SK-N-SH treated with all-trans-retinoic acid at 6 μM for 48 hours (cell line): ENCODE measurements around the gene COL4A2.

ENCODE experiments used
- ATAC-seq: fragments of 200-7000 bp; cut with Tn5 transposase; 3 replicates; pipeline ENCODE4 v1.9.1; 2020; ENCODE audit warnings: mild to moderate bottlenecking, moderate library complexity
- ARNTL ChIP-seq: fragments of 450-650 bp; formaldehyde crosslinking; IDR thresholded peaks from 2 replicates; pipeline ENCODE4 v1.5.0; 2020; ENCODE audit warnings: low read depth, mild to moderate bottlenecking, moderate library complexity, borderline replicate concordance
- CSDC2 ChIP-seq: fragments of 250-450 bp; sonication (Bioruptor Pico); IDR thresholded peaks from 2 replicates; pipeline ENCODE4 v1.5.0; 2020; ENCODE audit warnings: mild to moderate bottlenecking, moderate library complexity
- CSRNP3 ChIP-seq: fragments of 250-450 bp; sonication (Bioruptor Pico); IDR thresholded peaks from 2 replicates; pipeline ENCODE4 v1.5.1; 2021; ENCODE audit warnings: mild to moderate bottlenecking, moderate library complexity
- ESRRG ChIP-seq: fragments of 250-450 bp; sonication (Bioruptor Pico); IDR thresholded peaks from 2 replicates; pipeline ENCODE4 v1.6.1; 2021; ENCODE audit warnings: mild to moderate bottlenecking
- GLIS3 ChIP-seq: fragments of 250-450 bp; sonication (Bioruptor Pico); IDR thresholded peaks from 2 replicates; pipeline ENCODE4 v1.5.0; 2020; ENCODE audit warnings: mild to moderate bottlenecking, moderate library complexity
- ISL1 ChIP-seq: fragments of 250-450 bp; sonication (Bioruptor Pico); IDR thresholded peaks from 2 replicates; pipeline ENCODE4 v2.1.2; 2022; ENCODE audit warnings: mild to moderate bottlenecking, moderate library complexity
- OSR1 ChIP-seq: fragments of 250-450 bp; sonication (Bioruptor Pico); IDR thresholded peaks from 2 replicates; pipeline ENCODE4 v1.8.0; 2022; ENCODE audit warnings: moderate library complexity, mild to moderate bottlenecking, inconsistent platforms
- PATZ1 ChIP-seq: fragments of 250-450 bp; sonication (Bioruptor Pico); IDR thresholded peaks from 2 replicates; pipeline ENCODE4 v1.8.0; 2020; ENCODE audit warnings: mild to moderate bottlenecking, moderate library complexity, borderline replicate concordance
- PPARA ChIP-seq: fragments of 250-450 bp; sonication (Bioruptor Pico); IDR thresholded peaks from 2 replicates; pipeline ENCODE4 v1.5.0; 2020; ENCODE audit warnings: mild to moderate bottlenecking, borderline replicate concordance
- SNAI2 ChIP-seq: fragments of 250-450 bp; sonication (Bioruptor Pico); IDR thresholded peaks from 2 replicates; pipeline ENCODE4 v1.5.0; 2020; ENCODE audit warnings: mild to moderate bottlenecking, moderate library complexity
- TCF4 ChIP-seq: fragments of 250-450 bp; sonication (Bioruptor Pico); IDR thresholded peaks from 2 replicates; pipeline ENCODE4 v1.8.0; 2021; ENCODE audit warnings: mild to moderate bottlenecking, moderate library complexity, borderline replicate concordance
- TOX ChIP-seq: fragments of 250-450 bp; sonication (Bioruptor Pico); IDR thresholded peaks from 2 replicates; pipeline ENCODE4 v1.8.0; 2021; ENCODE audit warnings: mild to moderate bottlenecking, moderate library complexity, borderline replicate concordance
- ZC3H10 ChIP-seq: fragments of 250-450 bp; sonication (Bioruptor Pico); IDR thresholded peaks from 2 replicates; pipeline ENCODE4 v1.5.1; 2021; ENCODE audit warnings: mild to moderate bottlenecking, moderate library complexity
- ZFP3 ChIP-seq: fragments of 250-450 bp; sonication (Bioruptor Pico); IDR thresholded peaks from 2 replicates; pipeline ENCODE4 v1.5.0; 2020; ENCODE audit warnings: mild to moderate bottlenecking, moderate library complexity
- ZFP30 ChIP-seq: fragments of 450-650 bp; formaldehyde crosslinking; IDR thresholded peaks from 2 replicates; pipeline ENCODE4 v1.5.0; 2022; ENCODE audit warnings: mild to moderate bottlenecking, moderate library complexity
- ZNF565 ChIP-seq: fragments of 450-650 bp; formaldehyde crosslinking; conservative IDR thresholded peaks from 2 replicates; pipeline ENCODE4 v1.5.0; 2020; ENCODE audit warnings: low read depth, mild to moderate bottlenecking, moderate library complexity
- ZNF70 ChIP-seq: fragments of 450-650 bp; formaldehyde crosslinking; IDR thresholded peaks from 2 replicates; pipeline ENCODE4 v1.5.0; 2020; ENCODE audit warnings: mild to moderate bottlenecking, moderate library complexity
- ZNF8 ChIP-seq: fragments of 450-650 bp; formaldehyde crosslinking; IDR thresholded peaks from 2 replicates; pipeline ENCODE4 v1.5.0; 2020; ENCODE audit warnings: mild to moderate bottlenecking, moderate library complexity
- TF ChIP-seq, protein P1 (sequence below): fragments of 250-450 bp; sonication (Bioruptor Pico); IDR thresholded peaks from 2 replicates; pipeline ENCODE4 v1.5.0; 2020; ENCODE audit warnings: mild to moderate bottlenecking, moderate library complexity
- TF ChIP-seq, protein P2 (sequence below): fragments of 250-450 bp; sonication (Bioruptor Pico); IDR thresholded peaks from 2 replicates; pipeline ENCODE4 v1.8.0; 2021; ENCODE audit warnings: low read depth, mild to moderate bottlenecking, moderate library complexity, borderline replicate concordance
- TF ChIP-seq, protein P3 (sequence below): fragments of 250-450 bp; sonication (Bioruptor Pico); IDR thresholded peaks from 2 replicates; pipeline ENCODE4 v1.5.1; 2020; ENCODE audit warnings: low read depth, mild to moderate bottlenecking, moderate library complexity

COL4A2 gene

DNA sequence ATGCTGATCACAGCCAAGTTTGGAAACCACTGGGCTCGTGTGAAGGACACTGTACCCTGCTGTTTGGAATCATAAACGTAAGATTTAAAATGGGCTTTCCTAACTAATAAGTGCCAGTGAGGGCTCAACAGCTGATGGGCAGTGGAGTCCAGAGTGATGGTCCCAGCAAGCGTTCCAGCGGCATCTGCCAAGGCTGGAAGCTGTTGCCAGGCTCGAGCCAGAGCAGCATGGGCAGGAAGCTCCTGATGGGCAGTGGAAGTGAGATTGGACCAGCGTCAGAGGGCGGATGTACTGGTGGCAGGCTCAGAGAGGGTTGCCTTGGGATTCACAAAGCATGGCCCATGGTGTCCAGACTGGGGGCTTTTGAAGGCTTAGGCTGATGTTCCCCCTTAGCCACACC is 30.2 kb downstream of the COL4A2 start:
- TF ChIP-seq TCF4 (CRISPR knock-in tag) (no peak), ZNF565 (no peak), ZC3H10 (CRISPR knock-in tag) (no peak), ZNF70 (no peak), ZNF8 (CRISPR knock-in tag) (no peak), ZFP30 (CRISPR knock-in tag) (no peak)
- TF ChIP-seq, protein P1, sequence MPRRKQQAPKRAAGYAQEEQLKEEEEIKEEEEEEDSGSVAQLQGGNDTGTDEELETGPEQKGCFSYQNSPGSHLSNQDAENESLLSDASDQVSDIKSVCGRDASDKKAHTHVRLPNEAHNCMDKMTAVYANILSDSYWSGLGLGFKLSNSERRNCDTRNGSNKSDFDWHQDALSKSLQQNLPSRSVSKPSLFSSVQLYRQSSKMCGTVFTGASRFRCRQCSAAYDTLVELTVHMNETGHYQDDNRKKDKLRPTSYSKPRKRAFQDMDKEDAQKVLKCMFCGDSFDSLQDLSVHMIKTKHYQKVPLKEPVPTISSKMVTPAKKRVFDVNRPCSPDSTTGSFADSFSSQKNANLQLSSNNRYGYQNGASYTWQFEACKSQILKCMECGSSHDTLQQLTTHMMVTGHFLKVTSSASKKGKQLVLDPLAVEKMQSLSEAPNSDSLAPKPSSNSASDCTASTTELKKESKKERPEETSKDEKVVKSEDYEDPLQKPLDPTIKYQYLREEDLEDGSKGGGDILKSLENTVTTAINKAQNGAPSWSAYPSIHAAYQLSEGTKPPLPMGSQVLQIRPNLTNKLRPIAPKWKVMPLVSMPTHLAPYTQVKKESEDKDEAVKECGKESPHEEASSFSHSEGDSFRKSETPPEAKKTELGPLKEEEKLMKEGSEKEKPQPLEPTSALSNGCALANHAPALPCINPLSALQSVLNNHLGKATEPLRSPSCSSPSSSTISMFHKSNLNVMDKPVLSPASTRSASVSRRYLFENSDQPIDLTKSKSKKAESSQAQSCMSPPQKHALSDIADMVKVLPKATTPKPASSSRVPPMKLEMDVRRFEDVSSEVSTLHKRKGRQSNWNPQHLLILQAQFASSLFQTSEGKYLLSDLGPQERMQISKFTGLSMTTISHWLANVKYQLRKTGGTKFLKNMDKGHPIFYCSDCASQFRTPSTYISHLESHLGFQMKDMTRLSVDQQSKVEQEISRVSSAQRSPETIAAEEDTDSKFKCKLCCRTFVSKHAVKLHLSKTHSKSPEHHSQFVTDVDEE (CRISPR knock-in tag): no peak
- no peak for ATAC-seq

DNA sequence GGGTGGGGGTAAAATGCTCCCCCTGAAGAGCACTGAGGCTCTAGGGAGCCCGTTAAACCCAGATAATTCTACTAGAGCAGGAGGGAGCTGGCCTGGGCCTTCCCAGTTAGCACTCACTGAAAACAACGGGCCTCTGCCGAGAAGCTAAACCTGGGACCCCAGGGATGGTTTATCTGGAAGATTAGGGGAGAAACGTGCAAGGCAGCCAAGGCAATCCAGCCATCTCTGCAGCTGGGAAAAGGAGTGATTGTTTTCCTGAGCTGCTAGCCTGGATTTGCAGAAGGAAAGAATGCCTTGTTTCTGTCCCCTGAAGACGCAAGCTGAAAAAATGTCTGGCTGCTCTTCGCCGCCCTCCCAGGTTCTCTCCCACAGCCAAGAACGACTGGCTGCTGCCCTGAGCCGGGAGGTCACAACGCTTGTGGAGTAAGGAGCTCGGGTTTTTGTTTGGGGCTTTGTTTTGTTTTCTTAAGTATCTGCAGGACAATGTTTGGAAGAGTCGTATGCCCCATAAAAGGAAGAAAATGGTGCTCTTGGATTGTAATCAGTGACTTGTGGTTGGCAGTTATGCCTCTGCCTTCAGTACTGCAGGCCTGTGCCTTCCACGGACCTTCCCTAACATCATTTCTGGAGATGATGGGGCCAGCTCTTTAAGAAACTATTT is 31.5 kb downstream of the COL4A2 start:
- TF ChIP-seq ZFP30 (CRISPR knock-in tag): no peak
- no peak for TF ChIP-seq TOX (CRISPR knock-in tag)
- no peak for TF ChIP-seq ZNF8 (CRISPR knock-in tag)
- TF ChIP-seq PATZ1: no peak
- TF ChIP-seq ISL1: no peak
- TF ChIP-seq ZNF70: no peak
- TF ChIP-seq CSDC2 (CRISPR knock-in tag): no peak
- no peak for TF ChIP-seq SNAI2 (CRISPR knock-in tag)
- no peak for TF ChIP-seq PPARA
- TF ChIP-seq GLIS3 (CRISPR knock-in tag): no peak
- no peak for TF ChIP-seq ZNF565
- TF ChIP-seq OSR1 (CRISPR knock-in tag): no peak
- TF ChIP-seq ZFP3 (CRISPR knock-in tag): no peak
- no peak for TF ChIP-seq CSRNP3
- TF ChIP-seq ARNTL (CRISPR knock-in tag): no peak
- no peak for ATAC-seq

DNA sequence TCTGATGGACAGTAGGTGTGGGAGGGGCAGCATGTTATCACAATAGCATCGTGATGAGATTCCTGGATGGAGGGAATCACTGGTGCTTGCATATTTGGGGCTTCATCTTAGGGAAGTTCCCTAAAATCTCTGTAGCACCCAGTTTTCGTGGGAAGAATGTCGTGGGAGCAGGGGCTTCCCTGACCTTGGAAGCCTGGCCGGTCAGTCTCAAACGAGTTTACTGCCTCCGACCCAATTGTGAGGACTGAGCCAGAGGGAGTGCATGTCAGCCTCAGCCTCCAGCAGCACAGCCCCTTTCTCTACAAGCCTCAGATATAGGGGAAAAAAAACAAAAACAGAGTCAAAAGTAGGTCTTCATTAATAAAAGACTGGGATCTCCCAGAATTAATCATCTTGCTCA is 32.2 kb downstream of the COL4A2 start:
- no peak for TF ChIP-seq CSDC2 (CRISPR knock-in tag)
- no peak for TF ChIP-seq GLIS3 (CRISPR knock-in tag)
- TF ChIP-seq OSR1 (CRISPR knock-in tag): no peak
- TF ChIP-seq, protein P2, sequence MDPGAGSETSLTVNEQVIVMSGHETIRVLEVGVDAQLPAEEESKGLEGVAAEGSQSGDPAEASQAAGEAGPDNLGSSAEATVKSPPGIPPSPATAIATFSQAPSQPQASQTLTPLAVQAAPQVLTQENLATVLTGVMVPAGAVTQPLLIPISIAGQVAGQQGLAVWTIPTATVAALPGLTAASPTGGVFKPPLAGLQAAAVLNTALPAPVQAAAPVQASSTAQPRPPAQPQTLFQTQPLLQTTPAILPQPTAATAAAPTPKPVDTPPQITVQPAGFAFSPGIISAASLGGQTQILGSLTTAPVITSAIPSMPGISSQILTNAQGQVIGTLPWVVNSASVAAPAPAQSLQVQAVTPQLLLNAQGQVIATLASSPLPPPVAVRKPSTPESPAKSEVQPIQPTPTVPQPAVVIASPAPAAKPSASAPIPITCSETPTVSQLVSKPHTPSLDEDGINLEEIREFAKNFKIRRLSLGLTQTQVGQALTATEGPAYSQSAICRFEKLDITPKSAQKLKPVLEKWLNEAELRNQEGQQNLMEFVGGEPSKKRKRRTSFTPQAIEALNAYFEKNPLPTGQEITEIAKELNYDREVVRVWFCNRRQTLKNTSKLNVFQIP: no peak
- TF ChIP-seq, protein P3, sequence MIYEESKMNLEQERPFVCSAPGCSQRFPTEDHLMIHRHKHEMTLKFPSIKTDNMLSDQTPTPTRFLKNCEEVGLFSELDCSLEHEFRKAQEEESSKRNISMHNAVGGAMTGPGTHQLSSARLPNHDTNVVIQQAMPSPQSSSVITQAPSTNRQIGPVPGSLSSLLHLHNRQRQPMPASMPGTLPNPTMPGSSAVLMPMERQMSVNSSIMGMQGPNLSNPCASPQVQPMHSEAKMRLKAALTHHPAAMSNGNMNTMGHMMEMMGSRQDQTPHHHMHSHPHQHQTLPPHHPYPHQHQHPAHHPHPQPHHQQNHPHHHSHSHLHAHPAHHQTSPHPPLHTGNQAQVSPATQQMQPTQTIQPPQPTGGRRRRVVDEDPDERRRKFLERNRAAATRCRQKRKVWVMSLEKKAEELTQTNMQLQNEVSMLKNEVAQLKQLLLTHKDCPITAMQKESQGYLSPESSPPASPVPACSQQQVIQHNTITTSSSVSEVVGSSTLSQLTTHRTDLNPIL (CRISPR knock-in tag): no peak
- no peak for TF ChIP-seq PPARA
- TF ChIP-seq TOX (CRISPR knock-in tag): no peak
- TF ChIP-seq, protein P1 (CRISPR knock-in tag): no peak
- TF ChIP-seq PATZ1: no peak
- TF ChIP-seq ISL1: no peak
- no peak for TF ChIP-seq ZNF70
- TF ChIP-seq ESRRG (CRISPR knock-in tag): no peak
- no peak for TF ChIP-seq ARNTL (CRISPR knock-in tag)
- no peak for TF ChIP-seq SNAI2 (CRISPR knock-in tag)
- no peak for TF ChIP-seq TCF4 (CRISPR knock-in tag)
- no peak for TF ChIP-seq ZFP30 (CRISPR knock-in tag)
- no peak for TF ChIP-seq ZC3H10 (CRISPR knock-in tag)

More for the DNA sequence above, 32.2 kb downstream of the COL4A2 start:
- no peak for ATAC-seq
